Hepatocyte (in vitro differentiated cells): Measurements from ENCODE around the gene ANKRD37.

Experiments
- EZH2phosphoT487 ChIP-seq: fragments of 200-600 bp; sonication (generic); IDR thresholded peaks from one replicate; pipeline ENCODE4 v1.6.1; 2018; ENCODE audit warnings: antibody characterized with exemption, mild to moderate bottlenecking, low read depth, moderate library complexity; ENCODE audit not compliant: unreplicated experiment, severe bottlenecking
- TF ChIP-seq, protein P1 (sequence below): fragments of 200-600 bp; sonication (generic); IDR thresholded peaks from 2 replicates; pipeline ENCODE4 v1.5.1; 2016; ENCODE audit warnings: antibody characterized with exemption, mild to moderate bottlenecking; ENCODE audit not compliant: poor library complexity

DNA sequence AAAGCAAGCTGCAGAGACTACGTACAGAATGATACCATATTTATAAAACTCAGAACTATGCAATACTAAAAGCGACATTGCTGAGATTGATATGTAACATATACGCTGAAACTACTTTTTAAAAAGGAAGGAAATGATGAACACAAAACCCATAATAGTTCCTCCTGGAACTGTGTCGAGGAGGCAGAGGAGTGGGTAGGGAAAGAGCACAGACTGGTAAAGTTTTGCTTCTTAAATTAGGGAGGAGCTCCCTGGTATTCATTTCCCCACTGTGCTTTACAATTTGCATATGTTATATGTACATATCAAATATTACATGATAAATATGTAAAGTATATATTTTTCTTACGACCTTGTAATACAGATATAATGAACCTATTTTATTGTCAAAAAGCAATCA, 15.2 kb downstream of the ANKRD37 start:
- TF ChIP-seq, protein P1, sequence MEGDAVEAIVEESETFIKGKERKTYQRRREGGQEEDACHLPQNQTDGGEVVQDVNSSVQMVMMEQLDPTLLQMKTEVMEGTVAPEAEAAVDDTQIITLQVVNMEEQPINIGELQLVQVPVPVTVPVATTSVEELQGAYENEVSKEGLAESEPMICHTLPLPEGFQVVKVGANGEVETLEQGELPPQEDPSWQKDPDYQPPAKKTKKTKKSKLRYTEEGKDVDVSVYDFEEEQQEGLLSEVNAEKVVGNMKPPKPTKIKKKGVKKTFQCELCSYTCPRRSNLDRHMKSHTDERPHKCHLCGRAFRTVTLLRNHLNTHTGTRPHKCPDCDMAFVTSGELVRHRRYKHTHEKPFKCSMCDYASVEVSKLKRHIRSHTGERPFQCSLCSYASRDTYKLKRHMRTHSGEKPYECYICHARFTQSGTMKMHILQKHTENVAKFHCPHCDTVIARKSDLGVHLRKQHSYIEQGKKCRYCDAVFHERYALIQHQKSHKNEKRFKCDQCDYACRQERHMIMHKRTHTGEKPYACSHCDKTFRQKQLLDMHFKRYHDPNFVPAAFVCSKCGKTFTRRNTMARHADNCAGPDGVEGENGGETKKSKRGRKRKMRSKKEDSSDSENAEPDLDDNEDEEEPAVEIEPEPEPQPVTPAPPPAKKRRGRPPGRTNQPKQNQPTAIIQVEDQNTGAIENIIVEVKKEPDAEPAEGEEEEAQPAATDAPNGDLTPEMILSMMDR: no peak
- TF ChIP-seq EZH2phosphoT487: no peak
